ENCODE data around the gene ENPEP. TPM values are rescaled to one million over a fixed set of nuclear protein-coding genes. Genes with fewer than 3 reads are reported as not detected.

The ENPEP gene
- total RNA-seq, 1 experiment from 2014 or later: not detected

DNA sequence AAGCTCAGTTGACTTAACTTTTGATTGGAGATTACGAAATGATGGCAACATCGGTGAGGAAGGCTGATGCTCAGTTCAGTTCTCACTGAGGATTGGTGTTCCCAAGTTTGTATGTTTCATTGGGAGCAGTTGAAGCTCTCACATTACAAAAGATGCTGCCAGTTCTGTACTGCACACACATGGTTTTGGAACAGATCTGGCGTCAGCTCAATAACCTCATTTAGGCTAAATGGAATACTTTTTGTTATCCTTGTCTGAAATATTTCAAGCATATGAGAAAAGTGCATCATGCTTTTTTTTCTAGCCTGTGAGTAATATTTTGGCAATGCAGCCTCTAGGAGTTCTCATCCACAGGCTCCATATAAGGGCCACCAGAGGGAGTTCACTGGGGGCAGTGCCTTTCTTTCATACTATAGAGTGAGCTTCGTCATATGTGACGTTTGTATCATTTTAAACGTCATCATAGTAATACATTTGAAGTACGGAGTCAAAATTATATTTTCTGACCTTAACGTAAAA, 4.1 kb downstream of the ENPEP start:
- ATAC-seq (peak; percentile 51; the same call in 1 of the 2 replicates), DNase-seq (peak; percentile 30)
- H3K4me3 ChIP-seq (ENCODE audit: low read length): no peak overlapping the region
- H3K9me3 ChIP-seq (ENCODE audit: low read length): no peaks in the 10 kb centered on the region
- no peak overlapping the region for H2AFZ ChIP-seq (ENCODE audit: low read length)
- H3K4me2 ChIP-seq (ENCODE audit: low read length): no peak overlapping the region
- no peak overlapping the region for H3K9ac ChIP-seq (ENCODE audit: low read length)
- ChIA-PET POLR2A (ENCODE audit: unreplicated experiment) (no interaction called here), CTCF (no interaction called here)
- no peaks in the 10 kb centered on the region for H3K79me2 ChIP-seq (ENCODE audit: low read length)
- BruUV-seq (replicated peaks): no TSS peak
- no peaks in the 10 kb centered on the region for H4K20me1 ChIP-seq (ENCODE audit: low read length)
- H3K9me2 ChIP-seq (replicated peaks; ENCODE audit: low read length): no peaks in the 10 kb centered on the region
- H3K27ac ChIP-seq (ENCODE audit: low read length): no peak overlapping the region
- no peaks in the 10 kb centered on the region for H3K4me1 ChIP-seq (ENCODE audit: insufficient read depth, low read length)
- intact Hi-C loops (cut with micrococcal nuclease): no loop called here
- H3K27me3 ChIP-seq (ENCODE audit: low read length): peaks cover 15% of the 10 kb centered on the region
- TF ChIP-seq EZH2phosphoT487 (IDR thresholded peaks at IDR 0.05; ENCODE audit: borderline replicate concordance, low read length): no peak
- no peak for TF ChIP-seq EZH2 (IDR thresholded peaks at IDR 0.05; ENCODE audit: low read length, unreplicated experiment)
- TF ChIP-seq, protein P1, sequence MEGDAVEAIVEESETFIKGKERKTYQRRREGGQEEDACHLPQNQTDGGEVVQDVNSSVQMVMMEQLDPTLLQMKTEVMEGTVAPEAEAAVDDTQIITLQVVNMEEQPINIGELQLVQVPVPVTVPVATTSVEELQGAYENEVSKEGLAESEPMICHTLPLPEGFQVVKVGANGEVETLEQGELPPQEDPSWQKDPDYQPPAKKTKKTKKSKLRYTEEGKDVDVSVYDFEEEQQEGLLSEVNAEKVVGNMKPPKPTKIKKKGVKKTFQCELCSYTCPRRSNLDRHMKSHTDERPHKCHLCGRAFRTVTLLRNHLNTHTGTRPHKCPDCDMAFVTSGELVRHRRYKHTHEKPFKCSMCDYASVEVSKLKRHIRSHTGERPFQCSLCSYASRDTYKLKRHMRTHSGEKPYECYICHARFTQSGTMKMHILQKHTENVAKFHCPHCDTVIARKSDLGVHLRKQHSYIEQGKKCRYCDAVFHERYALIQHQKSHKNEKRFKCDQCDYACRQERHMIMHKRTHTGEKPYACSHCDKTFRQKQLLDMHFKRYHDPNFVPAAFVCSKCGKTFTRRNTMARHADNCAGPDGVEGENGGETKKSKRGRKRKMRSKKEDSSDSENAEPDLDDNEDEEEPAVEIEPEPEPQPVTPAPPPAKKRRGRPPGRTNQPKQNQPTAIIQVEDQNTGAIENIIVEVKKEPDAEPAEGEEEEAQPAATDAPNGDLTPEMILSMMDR (conservative IDR thresholded peaks at IDR 0.05; ENCODE audit: low read depth, low read length): peak; percentile 43; the same call in 1 of the 2 replicates
- no peaks in the 10 kb centered on the region for H3F3A ChIP-seq (ENCODE audit: low read length, unreplicated experiment)
- no peaks in the 10 kb centered on the region for H3K36me3 ChIP-seq (ENCODE audit: low read depth, low read length)

DNA sequence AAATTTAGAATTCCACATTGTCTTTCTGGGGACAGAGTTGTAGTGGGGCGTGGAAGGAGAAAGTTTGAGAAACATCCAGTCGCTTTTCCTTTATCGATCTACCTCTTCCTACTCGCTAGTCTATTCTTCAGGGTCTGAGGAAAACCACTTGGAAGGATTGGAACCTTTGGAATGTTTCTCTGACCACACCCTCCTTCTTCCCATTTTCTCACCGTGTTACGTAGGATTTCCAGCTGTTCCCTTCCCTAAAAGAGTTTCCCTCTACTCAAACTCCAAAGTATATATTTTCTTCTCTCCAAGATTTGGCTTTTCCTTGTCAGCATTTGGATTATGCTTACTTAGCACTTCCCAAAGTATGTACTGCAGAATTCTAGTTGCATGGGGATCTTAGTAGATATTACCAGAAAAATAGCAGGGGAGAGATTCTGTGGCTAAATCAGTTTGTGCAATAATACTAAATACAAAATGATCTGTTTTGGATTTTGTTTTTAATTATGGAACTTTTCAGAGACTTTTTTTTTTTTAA, 4.9 kb downstream of the ENPEP start:
- no peak overlapping the region for H3K9ac ChIP-seq (ENCODE audit: low read length)
- intact Hi-C loops (cut with micrococcal nuclease): no loop called here
- ATAC-seq: no peak
- no peak for DNase-seq
- H3K79me2 ChIP-seq (ENCODE audit: low read length): no peaks in the 10 kb centered on the region
- H3K4me3 ChIP-seq (ENCODE audit: low read length): no peak overlapping the region
- TF ChIP-seq EZH2 (IDR thresholded peaks at IDR 0.05; ENCODE audit: low read length, unreplicated experiment) (no peak), EZH2phosphoT487 (IDR thresholded peaks at IDR 0.05; ENCODE audit: borderline replicate concordance, low read length) (no peak)
- TF ChIP-seq, protein P1 (conservative IDR thresholded peaks at IDR 0.05; ENCODE audit: low read depth, low read length): no peak
- H2AFZ ChIP-seq (ENCODE audit: low read length): no peak overlapping the region
- H3K9me3 ChIP-seq (ENCODE audit: low read length): no peaks in the 10 kb centered on the region
- no peaks in the 10 kb centered on the region for H3K36me3 ChIP-seq (ENCODE audit: low read depth, low read length)
- H4K20me1 ChIP-seq (ENCODE audit: low read length): no peaks in the 10 kb centered on the region
- no TSS peak for BruUV-seq (replicated peaks)
- no peak overlapping the region for H3K27ac ChIP-seq (ENCODE audit: low read length)
- H3K9me2 ChIP-seq (replicated peaks; ENCODE audit: low read length): no peaks in the 10 kb centered on the region
- ChIA-PET CTCF (no interaction called here), POLR2A (ENCODE audit: unreplicated experiment) (no interaction called here)
- no peaks in the 10 kb centered on the region for H3F3A ChIP-seq (ENCODE audit: low read length, unreplicated experiment)
- H3K27me3 ChIP-seq (ENCODE audit: low read length): peaks cover 15% of the 10 kb centered on the region
- no peak overlapping the region for H3K4me2 ChIP-seq (ENCODE audit: low read length)
- no peaks in the 10 kb centered on the region for H3K4me1 ChIP-seq (ENCODE audit: insufficient read depth, low read length)

DNA sequence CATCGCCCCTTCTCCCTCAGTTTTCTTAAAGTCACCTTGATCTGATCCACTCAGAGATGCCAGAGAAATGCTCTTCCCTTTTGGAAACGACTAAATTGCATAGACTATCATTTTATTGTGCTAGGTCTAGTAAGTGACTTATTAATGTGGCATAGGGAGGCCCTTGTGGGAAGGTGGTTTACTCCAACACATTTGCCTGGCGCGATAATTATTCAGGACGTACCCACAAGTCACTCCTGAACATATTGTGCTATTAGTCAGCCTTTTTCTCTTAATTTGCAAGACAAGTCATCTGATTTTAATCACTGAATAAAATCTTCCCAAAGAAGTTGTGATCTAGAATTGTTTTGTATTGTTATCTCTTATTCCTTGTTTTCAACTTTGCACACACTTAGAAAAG, 7.6 kb downstream of the ENPEP start:
- DNase-seq (no peak), ATAC-seq (no peak)
- intact Hi-C loops (cut with micrococcal nuclease): no loop called here
- Histone ChIP-seq H3K79me2 (ENCODE audit: low read length) (no peaks in the 10 kb centered on the region), H3K36me3 (ENCODE audit: low read depth, low read length) (no peaks in the 10 kb centered on the region), H4K20me1 (ENCODE audit: low read length) (no peaks in the 10 kb centered on the region), H3K4me1 (ENCODE audit: insufficient read depth, low read length) (peaks cover 13% of the 10 kb centered on the region), H3K9me2 (replicated peaks; ENCODE audit: low read length) (no peaks in the 10 kb centered on the region), H3K9ac (ENCODE audit: low read length) (no peak overlapping the region), H3K9me3 (ENCODE audit: low read length) (no peaks in the 10 kb centered on the region), H3K27me3 (ENCODE audit: low read length) (no peaks in the 10 kb centered on the region), H3K4me2 (ENCODE audit: low read length) (no peak overlapping the region), H3K27ac (ENCODE audit: low read length) (no peak overlapping the region), H2AFZ (ENCODE audit: low read length) (no peak overlapping the region), H3F3A (ENCODE audit: low read length, unreplicated experiment) (no peaks in the 10 kb centered on the region), H3K4me3 (ENCODE audit: low read length) (no peak overlapping the region)
- POLR2A ChIA-PET (ENCODE audit: unreplicated experiment): no interaction called here
- CTCF ChIA-PET: no interaction called here
- BruUV-seq (replicated peaks): no TSS peak
- TF ChIP-seq EZH2 (IDR thresholded peaks at IDR 0.05; ENCODE audit: low read length, unreplicated experiment): no peak
- TF ChIP-seq, protein P1 (conservative IDR thresholded peaks at IDR 0.05; ENCODE audit: low read depth, low read length): no peak
- TF ChIP-seq EZH2phosphoT487 (IDR thresholded peaks at IDR 0.05; ENCODE audit: borderline replicate concordance, low read length): no peak

Data from PC-3 (cell line).